ENCODE results near the gene UBC. TPM values are rescaled to one million over a fixed set of nuclear protein-coding genes. Genes with fewer than 3 reads are reported as not detected.

Gene UBC
- total and polyA plus RNA-seq, 9 of the 15 experiments (the other 6 are each of a cell fraction or from before 2014, with no cell fraction given) = 533 to 1,153 (median 813) TPM

GRCh38 chr12:124867401-124867930 is 47.0 kb downstream of the UBC start (continued):
- TF ChIP-seq DLX4 (CRISPR knock-in tag; IDR thresholded peaks at IDR 0.05) = no peak
- TF ChIP-seq KDM4B (IDR thresholded peaks at IDR 0.05; ENCODE audit: borderline replicate concordance in 2 of 2, low read depth in 1 of 2) = no peak
- no peak for TF ChIP-seq ZNF133 (CRISPR knock-in tag; IDR thresholded peaks at IDR 0.05)
- TF ChIP-seq ESRRB (CRISPR knock-in tag; IDR thresholded peaks at IDR 0.05; ENCODE audit: borderline replicate concordance) = no peak
- TF ChIP-seq KLF16 (IDR thresholded peaks at IDR 0.05) = no peak
- TF ChIP-seq CCNT2 (IDR thresholded peaks at IDR 0.05; ENCODE audit: borderline replicate concordance, extremely low read depth, insufficient read length, low read depth, low read length) = no peak
- no peak for TF ChIP-seq POLR2G (IDR thresholded peaks at IDR 0.05; ENCODE audit: low read depth, low read length)
- TF ChIP-seq FOXO4 (CRISPR knock-in tag; IDR thresholded peaks at IDR 0.05) = no peak
- TF ChIP-seq ZNF507 (tag; conservative IDR thresholded peaks at IDR 0.05) = no peak
- no peak for TF ChIP-seq ZNF212 (CRISPR knock-in tag; IDR thresholded peaks at IDR 0.05)
- TF ChIP-seq JUN (IDR thresholded peaks at IDR 0.05; ENCODE audit: borderline replicate concordance, low read depth, low read length) = 0 out of 2 replicates have a peak, but pooled peaks have one; percentile 53
- TF ChIP-seq JUN (CRISPR knock-in tag; IDR thresholded peaks at IDR 0.05; ENCODE audit: borderline replicate concordance) = no peak
- no peak for TF ChIP-seq ZNF140 (CRISPR knock-in tag; IDR thresholded peaks at IDR 0.05)
- no peak for TF ChIP-seq NELFE (IDR thresholded peaks at IDR 0.05; ENCODE audit: insufficient read depth, insufficient read length)
- no peak for TF ChIP-seq CREB3L1 (IDR thresholded peaks at IDR 0.05; ENCODE audit: borderline replicate concordance, low read depth)
- 0 out of 4 replicates have a peak, but pooled peaks of 1 of the 2 experiments have one; percentile 3 for TF ChIP-seq FOXA3 (CRISPR knock-in tag; conservative IDR thresholded peaks at IDR 0.05 in 1 of 2, IDR thresholded peaks at IDR 0.05 in 1 of 2)
- TF ChIP-seq TCFL5 (CRISPR knock-in tag; conservative IDR thresholded peaks at IDR 0.05) = no peak
- TF ChIP-seq ELK3 (CRISPR knock-in tag; IDR thresholded peaks at IDR 0.05) = no peak
- no peak for TF ChIP-seq COPS2 (conservative IDR thresholded peaks at IDR 0.05)
- TF ChIP-seq ZBTB8A (IDR thresholded peaks at IDR 0.05; ENCODE audit: partially characterized antibody) = no peak
- TF ChIP-seq STAT5A (IDR thresholded peaks at IDR 0.05; ENCODE audit: borderline replicate concordance, low read length) = no peak

All from K562 (cell line).